K562 (cell line): ENCODE results near the gene CD22. TPM values are rescaled to one million over a fixed set of nuclear protein-coding genes. Genes with fewer than 3 reads are reported as not detected.

Source experiments
- ARNT ChIP-seq, 2 experiments: fragments of 450-650 bp; IDR thresholded peaks; 2 replicates each; pipeline ENCODE4 v1.6.1; 2016; ENCODE audit warnings: mild to moderate bottlenecking in 1 of 2
- BCOR ChIP-seq: fragments of 450-650 bp; IDR thresholded peaks from 2 replicates; pipeline ENCODE4 v1.6.1; 2016
- E2F5 ChIP-seq: sonication (generic); formaldehyde crosslinking; IDR thresholded peaks from 2 replicates; pipeline ENCODE4 v1.8.0; 2022; ENCODE audit warnings: mild to moderate bottlenecking, missing genetic modification reagents
- EGR1 ChIP-seq: fragments of 450-650 bp; conservative IDR thresholded peaks from 2 replicates; pipeline ENCODE4 v1.6.1; 2017; ENCODE audit warnings: mild to moderate bottlenecking
- ELF4 ChIP-seq: fragments of 450-650 bp; formaldehyde crosslinking; IDR thresholded peaks from 2 replicates; pipeline ENCODE4 v1.4.0; 2022; ENCODE audit warnings: missing genetic modification characterization
- FOXP1 ChIP-seq: sonication (generic); formaldehyde crosslinking; IDR thresholded peaks from 2 replicates; pipeline ENCODE4 v1.8.0; 2022; ENCODE audit warnings: mild to moderate bottlenecking, missing genetic modification reagents
- HDAC3 ChIP-seq: fragments of 450-650 bp; IDR thresholded peaks from 2 replicates; pipeline ENCODE4 v1.6.1; 2018; ENCODE audit warnings: borderline replicate concordance, mild to moderate bottlenecking, moderate library complexity; ENCODE audit not compliant: partially characterized antibody
- HMGN3 ChIP-seq: IDR thresholded peaks from 2 replicates; pipeline ENCODE4 v1.6.1; 2011; ENCODE audit warnings: borderline replicate concordance, low read depth, mild to moderate bottlenecking, mixed read lengths, low read length; ENCODE audit not compliant: insufficient read length; ENCODE audit errors: extremely low read depth
- HMGXB4 ChIP-seq: sonication (generic); formaldehyde crosslinking; IDR thresholded peaks from 2 replicates; pipeline ENCODE4 v1.8.1; 2023; ENCODE audit warnings: mild to moderate bottlenecking, missing genetic modification reagents
- MAFF ChIP-seq: IDR thresholded peaks from 2 replicates; pipeline ENCODE4 v1.6.1; 2012; ENCODE audit warnings: low read length, improper control_type of control experiment
- MXI1 ChIP-seq: IDR thresholded peaks from 2 replicates; pipeline ENCODE4 v1.6.1; 2011; ENCODE audit warnings: low read depth, mild to moderate bottlenecking, improper control_type of control experiment, low read length
- NR2C2 ChIP-seq, 2 experiments: fragments of 200-800 bp in 1 of 2; sonication (Bioruptor generic) in 1 of 2; sonication (generic) in 1 of 2; formaldehyde crosslinking in 1 of 2; IDR thresholded peaks; 2 replicates each; pipeline versions ENCODE4 v1.6.1 to v1.8.0; 2016 to 2022; ENCODE audit warnings: mild to moderate bottlenecking in 1 of 2, missing compliant biosample characterization in 1 of 2, missing genetic modification characterization in 1 of 2, missing genetic modification reagents in 1 of 2
- PHB2 ChIP-seq: fragments of 450-650 bp; IDR thresholded peaks from 2 replicates; pipeline ENCODE4 v1.6.1; 2017; ENCODE audit warnings: low read depth
- POLR2AphosphoS5 ChIP-seq: IDR thresholded peaks from 2 replicates; pipeline ENCODE4 v1.6.1; 2011; ENCODE audit warnings: mild to moderate bottlenecking, low read depth, low read length, moderate library complexity; ENCODE audit not compliant: control insufficient read depth, insufficient read depth
- POLR3G ChIP-seq: IDR thresholded peaks from 2 replicates; pipeline ENCODE4 v1.6.1; 2011; ENCODE audit not compliant: insufficient read length, insufficient replicate concordance; ENCODE audit errors: extremely low read depth
- RB1 ChIP-seq: fragments of 450-650 bp; IDR thresholded peaks from 2 replicates; pipeline ENCODE4 v1.6.1; 2017; ENCODE audit warnings: low read depth, mild to moderate bottlenecking
- RBM39 ChIP-seq: fragments of 200-400 bp; formaldehyde crosslinking; optimal IDR thresholded peaks from 2 replicates; pipeline ENCODE3; 2018; ENCODE audit warnings: low read depth, low read length
- TCF7 ChIP-seq: sonication (generic); IDR thresholded peaks from 2 replicates; pipeline ENCODE4 v1.6.1; 2016; ENCODE audit warnings: antibody characterized with exemption, borderline replicate concordance
- ZEB2 ChIP-seq: fragments of 450-650 bp; IDR thresholded peaks from 2 replicates; pipeline ENCODE4 v1.6.1; 2016
- ZNF232 ChIP-seq: sonication (generic); formaldehyde crosslinking; IDR thresholded peaks from 2 replicates; pipeline ENCODE4 v1.8.0; 2022; ENCODE audit warnings: mild to moderate bottlenecking, missing genetic modification reagents
- ZNF668 ChIP-seq: fragments of 250-450 bp; sonication (Bioruptor Pico); IDR thresholded peaks from 2 replicates; pipeline ENCODE4 v1.8.0; 2022; ENCODE audit warnings: mild to moderate bottlenecking, inconsistent platforms
- ZNF76 ChIP-seq: fragments of 250-450 bp; sonication (Bioruptor Pico); IDR thresholded peaks from 2 replicates; pipeline ENCODE4 v1.4.0; 2020; ENCODE audit warnings: mild to moderate bottlenecking, moderate library complexity, borderline replicate concordance
- polyA plus RNA-seq, 8 experiments: library from polyadenylated mRNA; depleted of rRNA in 4 of 8; stranded (reverse) in 5 of 8; unstranded in 3 of 8; fragments of >200 nt; fragmentation: Nextera tagmentation in 2 of 8; fragmentation: Illumina TruSeq in 1 of 8; extraction: Ambion mirVana in 2 of 8; extraction: Trizol in 1 of 8; gene quantifications; 2 replicates each; pipeline versions ENCODE4 v1.2.1 to v1.2.3, GENCODE V29; 2011 to 2014; ENCODE audit warnings: inconsistent platforms in 1 of 8, missing spikeins in 1 of 8
- total RNA-seq, 7 experiments: library from RNA; depleted of rRNA in 6 of 7; stranded (reverse); fragments of >200 nt in 6 of 7; fragmentation: Illumina TruSeq in 2 of 7; extraction: Trizol in 2 of 7; gene quantifications; 2 replicates each; pipeline versions ENCODE4 v1.2.1 to v1.2.3, GENCODE V29; 2011 to 2021; ENCODE audit warnings: low replicate concordance in 1 of 7
- TF ChIP-seq, protein P1 (sequence below): sonication (generic); formaldehyde crosslinking; IDR thresholded peaks from 2 replicates; pipeline ENCODE4 v1.8.1; 2023; ENCODE audit warnings: mild to moderate bottlenecking, missing genetic modification reagents
- TF ChIP-seq, protein P2 (sequence below): fragments of 250-450 bp; sonication (Bioruptor Pico); IDR thresholded peaks from 2 replicates; pipeline ENCODE4 v1.4.0; 2020

CD22 gene
- total and polyA plus RNA-seq, 9 of the 15 experiments (the other 6 are each of a cell fraction or from before 2014, with no cell fraction given) = 0.29 to 5.0 (median 3.5) TPM

DNA sequence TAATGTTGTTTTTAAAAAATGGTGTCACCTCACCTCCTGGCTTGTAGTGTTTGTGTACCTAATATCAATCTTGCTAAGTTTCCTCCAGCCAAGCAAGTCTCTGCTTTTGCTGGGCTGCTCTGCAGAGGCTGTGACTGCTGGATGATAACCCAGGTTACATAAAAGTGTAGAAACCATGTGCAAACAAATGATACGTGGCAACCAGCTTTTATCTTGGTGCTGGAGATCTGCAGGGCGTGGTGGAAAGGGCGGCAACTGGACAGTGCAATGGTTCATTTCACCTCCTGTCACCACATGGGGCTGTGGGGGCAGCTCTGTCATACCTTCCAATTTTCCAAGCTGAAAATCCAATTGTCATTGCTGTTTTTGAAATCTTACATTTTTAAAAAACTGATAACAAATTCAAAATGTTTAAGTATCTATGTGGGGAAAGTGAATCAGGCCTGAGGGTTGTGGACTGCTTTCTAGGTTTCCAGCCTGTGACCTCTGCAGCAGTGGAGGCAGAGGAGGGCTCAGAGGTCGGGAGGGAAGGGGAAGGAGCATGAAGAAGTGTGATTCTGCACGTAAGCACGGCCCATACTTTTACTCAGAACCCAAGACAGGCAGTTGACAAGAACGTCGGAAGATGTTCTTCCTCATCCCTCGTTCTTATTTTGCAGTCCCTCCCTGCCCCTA lies 51.6 kb downstream of the CD22 start (continued):
- TF ChIP-seq HDAC3 = peak; percentile 80
- peak; percentile 38; the same call in 1 of the 2 replicates for TF ChIP-seq ZNF76
- TF ChIP-seq ZNF232 (CRISPR knock-in tag) = no peak
- TF ChIP-seq MAFF = peak; percentile 2; the same call in 1 of the 2 replicates
- TF ChIP-seq MXI1 = peak; percentile 80
- 0 out of 2 replicates have a peak, but pooled peaks have one; percentile 20 for TF ChIP-seq HMGXB4 (CRISPR knock-in tag)
- TF ChIP-seq TCF7 = peak; percentile 86
- TF ChIP-seq FOXP1 (CRISPR knock-in tag) = peak; percentile 84; the same call in 1 of the 2 replicates
- peak; percentile 77 for TF ChIP-seq RB1
- TF ChIP-seq, protein P1, sequence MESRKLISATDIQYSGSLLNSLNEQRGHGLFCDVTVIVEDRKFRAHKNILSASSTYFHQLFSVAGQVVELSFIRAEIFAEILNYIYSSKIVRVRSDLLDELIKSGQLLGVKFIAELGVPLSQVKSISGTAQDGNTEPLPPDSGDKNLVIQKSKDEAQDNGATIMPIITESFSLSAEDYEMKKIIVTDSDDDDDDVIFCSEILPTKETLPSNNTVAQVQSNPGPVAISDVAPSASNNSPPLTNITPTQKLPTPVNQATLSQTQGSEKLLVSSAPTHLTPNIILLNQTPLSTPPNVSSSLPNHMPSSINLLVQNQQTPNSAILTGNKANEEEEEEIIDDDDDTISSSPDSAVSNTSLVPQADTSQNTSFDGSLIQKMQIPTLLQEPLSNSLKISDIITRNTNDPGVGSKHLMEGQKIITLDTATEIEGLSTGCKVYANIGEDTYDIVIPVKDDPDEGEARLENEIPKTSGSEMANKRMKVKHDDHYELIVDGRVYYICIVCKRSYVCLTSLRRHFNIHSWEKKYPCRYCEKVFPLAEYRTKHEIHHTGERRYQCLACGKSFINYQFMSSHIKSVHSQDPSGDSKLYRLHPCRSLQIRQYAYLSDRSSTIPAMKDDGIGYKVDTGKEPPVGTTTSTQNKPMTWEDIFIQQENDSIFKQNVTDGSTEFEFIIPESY (CRISPR knock-in tag) = peak; percentile 66
- TF ChIP-seq NR2C2 (CRISPR knock-in tag; IDR thresholded peaks at IDR 0.05) = no peak
- peak; percentile 77 for TF ChIP-seq NR2C2 (tag; IDR thresholded peaks at IDR 0.05)
- peak in 1 of 2 experiments; percentile 87 for TF ChIP-seq ARNT (IDR thresholded peaks at IDR 0.05)
- peak; percentile 46 for TF ChIP-seq EGR1
- no peak for TF ChIP-seq RBM39
- peak; percentile 45; the same call in 1 of the 2 replicates for TF ChIP-seq ZNF668 (CRISPR knock-in tag)
- no peak for TF ChIP-seq E2F5 (CRISPR knock-in tag)
- TF ChIP-seq HMGN3 = peak; percentile 85
- peak; percentile 74 for TF ChIP-seq BCOR
- peak; percentile 80; the same call in 1 of the 2 replicates for TF ChIP-seq ZEB2
- TF ChIP-seq ELF4 (CRISPR knock-in tag) = peak; percentile 28; the same call in 1 of the 2 replicates
- TF ChIP-seq, protein P2, sequence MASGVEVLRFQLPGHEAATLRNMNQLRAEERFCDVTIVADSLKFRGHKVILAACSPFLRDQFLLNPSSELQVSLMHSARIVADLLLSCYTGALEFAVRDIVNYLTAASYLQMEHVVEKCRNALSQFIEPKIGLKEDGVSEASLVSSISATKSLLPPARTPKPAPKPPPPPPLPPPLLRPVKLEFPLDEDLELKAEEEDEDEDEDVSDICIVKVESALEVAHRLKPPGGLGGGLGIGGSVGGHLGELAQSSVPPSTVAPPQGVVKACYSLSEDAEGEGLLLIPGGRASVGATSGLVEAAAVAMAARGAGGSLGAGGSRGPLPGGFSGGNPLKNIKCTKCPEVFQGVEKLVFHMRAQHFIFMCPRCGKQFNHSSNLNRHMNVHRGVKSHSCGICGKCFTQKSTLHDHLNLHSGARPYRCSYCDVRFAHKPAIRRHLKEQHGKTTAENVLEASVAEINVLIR (CRISPR knock-in tag) = peak; percentile 15; the same call in 1 of the 2 replicates
- peak; percentile 83 for TF ChIP-seq PHB2
- TF ChIP-seq POLR2AphosphoS5 = peak; percentile 90
- no peak for TF ChIP-seq POLR3G
